Astrocyte (in vitro differentiated cells and primary cell): Measurements from ENCODE around the gene HEXIM1.

Experiments used
- EZH2 ChIP-seq: IDR thresholded peaks from 2 replicates; pipeline ENCODE4 v1.6.1; 2012; ENCODE audit warnings: mild to moderate bottlenecking, low read length, inconsistent platforms; ENCODE audit not compliant: insufficient read depth
- TF ChIP-seq, protein P1 (sequence below): IDR thresholded peaks from 2 replicates; pipeline ENCODE4 v1.5.1; 2011; ENCODE audit warnings: low read depth, mild to moderate bottlenecking, inconsistent platforms, low read length, moderate library complexity; ENCODE audit not compliant: insufficient read depth

DNA sequence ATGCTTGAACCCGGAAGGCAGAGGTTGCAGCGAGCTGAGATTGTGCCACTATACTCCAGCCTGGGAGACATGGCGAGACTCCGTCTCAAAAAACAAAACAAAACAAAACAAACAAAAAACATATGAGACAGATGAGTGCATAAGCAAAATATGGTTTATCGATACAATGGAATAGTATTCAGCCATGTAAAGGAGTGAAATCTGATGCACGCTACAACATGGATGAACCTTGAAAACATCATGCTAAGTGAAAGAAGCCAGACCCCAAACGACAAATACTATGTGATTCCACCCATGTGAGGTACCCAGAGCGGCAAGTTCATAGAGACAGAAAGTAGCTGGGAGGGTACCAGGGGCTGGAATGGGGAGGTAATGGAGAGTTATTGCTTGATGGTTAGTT lies 22.8 kb upstream of the HEXIM1 start:
- TF ChIP-seq, protein P1, sequence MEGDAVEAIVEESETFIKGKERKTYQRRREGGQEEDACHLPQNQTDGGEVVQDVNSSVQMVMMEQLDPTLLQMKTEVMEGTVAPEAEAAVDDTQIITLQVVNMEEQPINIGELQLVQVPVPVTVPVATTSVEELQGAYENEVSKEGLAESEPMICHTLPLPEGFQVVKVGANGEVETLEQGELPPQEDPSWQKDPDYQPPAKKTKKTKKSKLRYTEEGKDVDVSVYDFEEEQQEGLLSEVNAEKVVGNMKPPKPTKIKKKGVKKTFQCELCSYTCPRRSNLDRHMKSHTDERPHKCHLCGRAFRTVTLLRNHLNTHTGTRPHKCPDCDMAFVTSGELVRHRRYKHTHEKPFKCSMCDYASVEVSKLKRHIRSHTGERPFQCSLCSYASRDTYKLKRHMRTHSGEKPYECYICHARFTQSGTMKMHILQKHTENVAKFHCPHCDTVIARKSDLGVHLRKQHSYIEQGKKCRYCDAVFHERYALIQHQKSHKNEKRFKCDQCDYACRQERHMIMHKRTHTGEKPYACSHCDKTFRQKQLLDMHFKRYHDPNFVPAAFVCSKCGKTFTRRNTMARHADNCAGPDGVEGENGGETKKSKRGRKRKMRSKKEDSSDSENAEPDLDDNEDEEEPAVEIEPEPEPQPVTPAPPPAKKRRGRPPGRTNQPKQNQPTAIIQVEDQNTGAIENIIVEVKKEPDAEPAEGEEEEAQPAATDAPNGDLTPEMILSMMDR: no peak
- TF ChIP-seq EZH2: no peak
